K562 (cell line): ENCODE results near the gene IDH2. TPM values are rescaled to one million over a fixed set of nuclear protein-coding genes. Genes with fewer than 3 reads are reported as not detected.

Experiments
- ATAC-seq: fragments of 200-7000 bp; cut with Tn5 transposase; 3 replicates; pipeline ENCODE4 v1.9.1; 2020; ENCODE audit warnings: moderate library complexity
- BruUV-seq: library from RNA; stranded (reverse); fragments of 400-500 nt; replicated peaks from 2 replicates; lab custom pipeline; 2021; lab: Mats Ljungman, UMichigan
- CTCF ChIA-PET: fragments of 300-600 bp; formaldehyde crosslinking; extraction: SDS; loops from one replicate; lab custom pipeline; 2021; ENCODE audit warnings: low intra/inter-chr PET ratio; lab: Yijun Ruan, JAX
- POLR2A ChIA-PET: fragments of 300-600, 350-650 bp; sonication (Branson Sonifier 250); formaldehyde crosslinking; extraction: SDS; loops from one replicate; lab custom pipeline; 2021; ENCODE audit warnings: antibody characterized with exemption, inconsistent platforms; lab: Yijun Ruan, JAX
- DNase-seq, 4 experiments: peaks; one replicate each; pipeline versions ENCODE4 v3.0.0 to v3.0.0-alpha.2; 2011 to 2018; ENCODE audit warnings: low spot score in 3 of 4, mixed read lengths in 3 of 4; ENCODE audit errors: extremely low read depth in 1 of 4
- FAIRE-seq: peaks from 2 replicates; lab custom pipeline; 2011; peaks lifted over from hg19 to GRCh38; lab: Jason Lieb, UNC
- H2AFZ ChIP-seq: 2 replicates; pipeline ENCODE4 v1.6.0; 2011; ENCODE audit warnings: low read depth, low read length, control low read depth, inconsistent platforms
- H3K27ac ChIP-seq: fragments of 200-600 bp; 3 replicates; pipeline ENCODE4 v1.8.0; 2011; ENCODE audit warnings: low read depth, mild to moderate bottlenecking, control low read depth, inconsistent platforms, low read length, moderate library complexity, mixed read lengths; ENCODE audit errors: extremely low read depth
- H3K27me3 ChIP-seq, 2 experiments: fragments of 300-600 bp in 1 of 2; 2 replicates in 1 of 2; 3 replicates in 1 of 2; pipeline versions ENCODE4 v1.6.0 to v1.8.0; 2011; ENCODE audit warnings: inconsistent platforms in 2 of 2, low read length in 2 of 2, mild to moderate bottlenecking in 1 of 2, mixed read lengths in 1 of 2, moderate library complexity in 1 of 2; ENCODE audit not compliant: control insufficient read depth in 2 of 2, insufficient read depth in 2 of 2
- H3K36me3 ChIP-seq: fragments of 300-600 bp; 3 replicates; pipeline ENCODE4 v1.8.0; 2011; ENCODE audit warnings: mild to moderate bottlenecking, low read length, inconsistent platforms; ENCODE audit not compliant: control insufficient read depth, insufficient read depth
- H3K4me1 ChIP-seq, 2 experiments: fragments of 200-600 bp in 1 of 2; replicated peaks in 1 of 2; 2 replicates in 1 of 2; 3 replicates in 1 of 2; pipeline versions ENCODE4 v1.5.1 to v1.8.0; 2011; ENCODE audit warnings: inconsistent platforms in 2 of 2, low read length in 2 of 2, mild to moderate bottlenecking in 1 of 2, mixed read lengths in 1 of 2, moderate library complexity in 1 of 2; ENCODE audit not compliant: control insufficient read depth in 2 of 2, insufficient read depth in 2 of 2
- H3K4me2 ChIP-seq: 2 replicates; pipeline ENCODE4 v1.6.1; 2011; ENCODE audit warnings: low read length, control low read depth, inconsistent platforms, mixed read lengths; ENCODE audit not compliant: insufficient read depth
- H3K4me3 ChIP-seq: fragments of 200-600 bp; sonication (generic), shearing (Covaris generic); 2 replicates; pipeline ENCODE4 v1.5.1; 2016; ENCODE audit warnings: control low read depth, inconsistent platforms
- H3K79me2 ChIP-seq: fragments of 200-600 bp; 3 replicates; pipeline ENCODE4 v1.8.0; 2011; ENCODE audit warnings: low read length, inconsistent platforms; ENCODE audit not compliant: control insufficient read depth, insufficient read depth
- H3K9ac ChIP-seq, 2 experiments: 2 replicates each; pipeline versions ENCODE4 v1.6.0 to v1.6.1; 2011; ENCODE audit warnings: low read depth in 2 of 2, low read length in 2 of 2, control low read depth in 1 of 2, inconsistent platforms in 1 of 2, mild to moderate bottlenecking in 1 of 2, mixed read lengths in 1 of 2; ENCODE audit not compliant: insufficient read depth in 1 of 2
- H3K9me1 ChIP-seq: one replicate; pipeline ENCODE4 v1.6.0; 2011; ENCODE audit warnings: inconsistent platforms, mild to moderate bottlenecking, low read length, moderate library complexity; ENCODE audit not compliant: control insufficient read depth, insufficient read depth
- H3K9me3 ChIP-seq: replicated peaks from 2 replicates; pipeline ENCODE4 v1.5.1; 2011; ENCODE audit warnings: low read depth, low read length, inconsistent platforms; ENCODE audit not compliant: control insufficient read depth, insufficient read depth
- H4K20me1 ChIP-seq: replicated peaks from 2 replicates; pipeline ENCODE4 v1.6.1; 2011; ENCODE audit warnings: low read length, inconsistent platforms, mixed read lengths; ENCODE audit not compliant: control insufficient read depth, insufficient read depth
- ARID2 ChIP-seq: fragments of 450-650 bp; IDR thresholded peaks from 2 replicates; pipeline ENCODE4 v1.6.1; 2017; ENCODE audit warnings: antibody characterized with exemption, mild to moderate bottlenecking
- BRD4 ChIP-seq: fragments of 200-600 bp; sonication (generic); IDR thresholded peaks from 2 replicates; pipeline ENCODE4 v1.6.1; 2017; ENCODE audit warnings: inconsistent platforms
- CAMTA2 ChIP-seq: fragments of 250-450 bp; sonication (Bioruptor Pico); conservative IDR thresholded peaks from 2 replicates; pipeline ENCODE4 v1.5.1; 2022
- FOSL1 ChIP-seq: fragments of 200-800 bp; sonication (Bioruptor generic); conservative IDR thresholded peaks from 2 replicates; pipeline ENCODE4 v1.6.1; 2016; ENCODE audit warnings: missing genetic modification characterization, missing compliant biosample characterization
- HDAC1 ChIP-seq, 2 experiments: fragments of 450-650 bp; IDR thresholded peaks; 2 replicates each; pipeline ENCODE4 v1.6.1; 2016 to 2017; ENCODE audit warnings: inconsistent platforms in 1 of 2, mild to moderate bottlenecking in 1 of 2, moderate library complexity in 1 of 2
- KDM2B ChIP-seq: fragments of 250-450 bp; sonication (Bioruptor Pico); IDR thresholded peaks from 2 replicates; pipeline ENCODE4 v1.8.0; 2021; ENCODE audit warnings: mild to moderate bottlenecking, moderate library complexity
- KLF1 ChIP-seq: fragments of 450-650 bp; IDR thresholded peaks from 2 replicates; pipeline ENCODE4 v1.6.1; 2016; ENCODE audit warnings: missing genetic modification characterization, missing compliant biosample characterization
- SAP30 ChIP-seq: fragments of 200-600 bp; sonication (generic); IDR thresholded peaks from 2 replicates; pipeline ENCODE4 v1.6.1; 2012; ENCODE audit warnings: borderline replicate concordance, low read depth, mild to moderate bottlenecking, moderate library complexity, low read length, control low read depth, inconsistent platforms; ENCODE audit not compliant: insufficient read depth, poor library complexity, severe bottlenecking
- TARDBP ChIP-seq: fragments of 450-650 bp; IDR thresholded peaks from 2 replicates; pipeline ENCODE4 v1.6.1; 2016
- TBP ChIP-seq: optimal IDR thresholded peaks from 2 replicates; pipeline ENCODE3; 2011; ENCODE audit warnings: low read depth, low read length, improper control_type of control experiment
- XRCC5 ChIP-seq: fragments of 200-400 bp; formaldehyde crosslinking; IDR thresholded peaks from 2 replicates; pipeline ENCODE4 v1.6.1; 2017; ENCODE audit warnings: low read depth, mild to moderate bottlenecking, low read length
- ZNF12 ChIP-seq: sonication (generic); formaldehyde crosslinking; IDR thresholded peaks from 2 replicates; pipeline ENCODE4 v1.4.0; 2020; ENCODE audit warnings: mild to moderate bottlenecking, missing genetic modification reagents
- ZNF224 ChIP-seq: sonication (generic); formaldehyde crosslinking; IDR thresholded peaks from 2 replicates; pipeline ENCODE4 v1.8.0; 2022; ENCODE audit warnings: mild to moderate bottlenecking, missing genetic modification reagents
- WGBS: fragments of 100-300 bp; shearing (Covaris generic); methylation state at CpG from one replicate; pipeline ENCODE4 v1.1.6; 2016; ENCODE audit warnings: low coverage, mixed read lengths; ENCODE audit not compliant: insufficient coverage; ENCODE audit errors: missing lambda C conversion rate; 5-methylcytosine and 5-hydroxymethylcytosine counted together
- in situ Hi-C: fragments of 300-500 bp; cut with MboI; formaldehyde crosslinking; loops from 4 replicates; pipeline ENCODE4 v1.15.0; 2018; ENCODE audit warnings: inconsistent platforms, mixed read lengths
- intact Hi-C: fragments of 100-400 bp; cut with micrococcal nuclease; formaldehyde crosslinking; loops from 2 replicates; pipeline ENCODE4 v1.14.2; 2022
- polyA plus RNA-seq, 8 experiments: library from polyadenylated mRNA; depleted of rRNA in 4 of 8; stranded (reverse) in 5 of 8; unstranded in 3 of 8; fragments of >200 nt; fragmentation: Nextera tagmentation in 2 of 8; fragmentation: Illumina TruSeq in 1 of 8; extraction: Ambion mirVana in 2 of 8; extraction: Trizol in 1 of 8; gene quantifications; 2 replicates each; pipeline versions ENCODE4 v1.2.1 to v1.2.3, GENCODE V29; 2011 to 2014; ENCODE audit warnings: inconsistent platforms in 1 of 8, missing spikeins in 1 of 8
- total RNA-seq, 7 experiments: library from RNA; depleted of rRNA in 6 of 7; stranded (reverse); fragments of >200 nt in 6 of 7; fragmentation: Illumina TruSeq in 2 of 7; extraction: Trizol in 2 of 7; gene quantifications; 2 replicates each; pipeline versions ENCODE4 v1.2.1 to v1.2.3, GENCODE V29; 2011 to 2021; ENCODE audit warnings: low replicate concordance in 1 of 7
- TF ChIP-seq, protein P1 (sequence below), 2 experiments: fragments of 450-650 bp; formaldehyde crosslinking in 1 of 2; IDR thresholded peaks; 2 replicates each; pipeline versions ENCODE4 v1.4.0 to v1.6.1; 2014 to 2020; ENCODE audit warnings: mild to moderate bottlenecking in 2 of 2, borderline replicate concordance in 1 of 2, low read depth in 1 of 2
- TF ChIP-seq, protein P2 (sequence below): fragments of 450-650 bp; IDR thresholded peaks from 2 replicates; pipeline ENCODE4 v1.6.1; 2014; ENCODE audit warnings: low read depth, mild to moderate bottlenecking, moderate library complexity, borderline replicate concordance

Gene IDH2
- total and polyA plus RNA-seq, 9 of the 15 experiments (the other 6 are each of a cell fraction or from before 2014, with no cell fraction given): 0.70 to 99.9 (median 59.2) TPM

- no peak for TF ChIP-seq TBP
- TF ChIP-seq ZNF224: no peak
- TF ChIP-seq FOSL1 (tag): no peak
- TF ChIP-seq KLF1: no peak
- TF ChIP-seq CAMTA2 (CRISPR knock-in tag): no peak
- TF ChIP-seq KDM2B (CRISPR knock-in tag): no peak
- TF ChIP-seq BRD4: no peak
- TF ChIP-seq, protein P1, sequence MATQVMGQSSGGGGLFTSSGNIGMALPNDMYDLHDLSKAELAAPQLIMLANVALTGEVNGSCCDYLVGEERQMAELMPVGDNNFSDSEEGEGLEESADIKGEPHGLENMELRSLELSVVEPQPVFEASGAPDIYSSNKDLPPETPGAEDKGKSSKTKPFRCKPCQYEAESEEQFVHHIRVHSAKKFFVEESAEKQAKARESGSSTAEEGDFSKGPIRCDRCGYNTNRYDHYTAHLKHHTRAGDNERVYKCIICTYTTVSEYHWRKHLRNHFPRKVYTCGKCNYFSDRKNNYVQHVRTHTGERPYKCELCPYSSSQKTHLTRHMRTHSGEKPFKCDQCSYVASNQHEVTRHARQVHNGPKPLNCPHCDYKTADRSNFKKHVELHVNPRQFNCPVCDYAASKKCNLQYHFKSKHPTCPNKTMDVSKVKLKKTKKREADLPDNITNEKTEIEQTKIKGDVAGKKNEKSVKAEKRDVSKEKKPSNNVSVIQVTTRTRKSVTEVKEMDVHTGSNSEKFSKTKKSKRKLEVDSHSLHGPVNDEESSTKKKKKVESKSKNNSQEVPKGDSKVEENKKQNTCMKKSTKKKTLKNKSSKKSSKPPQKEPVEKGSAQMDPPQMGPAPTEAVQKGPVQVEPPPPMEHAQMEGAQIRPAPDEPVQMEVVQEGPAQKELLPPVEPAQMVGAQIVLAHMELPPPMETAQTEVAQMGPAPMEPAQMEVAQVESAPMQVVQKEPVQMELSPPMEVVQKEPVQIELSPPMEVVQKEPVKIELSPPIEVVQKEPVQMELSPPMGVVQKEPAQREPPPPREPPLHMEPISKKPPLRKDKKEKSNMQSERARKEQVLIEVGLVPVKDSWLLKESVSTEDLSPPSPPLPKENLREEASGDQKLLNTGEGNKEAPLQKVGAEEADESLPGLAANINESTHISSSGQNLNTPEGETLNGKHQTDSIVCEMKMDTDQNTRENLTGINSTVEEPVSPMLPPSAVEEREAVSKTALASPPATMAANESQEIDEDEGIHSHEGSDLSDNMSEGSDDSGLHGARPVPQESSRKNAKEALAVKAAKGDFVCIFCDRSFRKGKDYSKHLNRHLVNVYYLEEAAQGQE (IDR thresholded peaks at IDR 0.05; ENCODE audit: borderline replicate concordance): no peak
- TF ChIP-seq, protein P1 (CRISPR knock-in tag; IDR thresholded peaks at IDR 0.05; ENCODE audit: low read depth): no peak
- TF ChIP-seq ZNF12 (CRISPR knock-in tag): no peak
- no peak for TF ChIP-seq SAP30
- TF ChIP-seq ARID2: no peak
- TF ChIP-seq TARDBP: no peak
- TF ChIP-seq HDAC1 (IDR thresholded peaks at IDR 0.05): no peak
- TF ChIP-seq, protein P2, sequence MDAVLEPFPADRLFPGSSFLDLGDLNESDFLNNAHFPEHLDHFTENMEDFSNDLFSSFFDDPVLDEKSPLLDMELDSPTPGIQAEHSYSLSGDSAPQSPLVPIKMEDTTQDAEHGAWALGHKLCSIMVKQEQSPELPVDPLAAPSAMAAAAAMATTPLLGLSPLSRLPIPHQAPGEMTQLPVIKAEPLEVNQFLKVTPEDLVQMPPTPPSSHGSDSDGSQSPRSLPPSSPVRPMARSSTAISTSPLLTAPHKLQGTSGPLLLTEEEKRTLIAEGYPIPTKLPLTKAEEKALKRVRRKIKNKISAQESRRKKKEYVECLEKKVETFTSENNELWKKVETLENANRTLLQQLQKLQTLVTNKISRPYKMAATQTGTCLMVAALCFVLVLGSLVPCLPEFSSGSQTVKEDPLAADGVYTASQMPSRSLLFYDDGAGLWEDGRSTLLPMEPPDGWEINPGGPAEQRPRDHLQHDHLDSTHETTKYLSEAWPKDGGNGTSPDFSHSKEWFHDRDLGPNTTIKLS: no peak
- no peak for TF ChIP-seq XRCC5
- no TSS peak for BruUV-seq
- Histone ChIP-seq H3K79me2 (no peaks in the 10 kb centered on the region; the same call in 2 of the 3 replicates), H3K4me2 (no peak overlapping the region; the same call in 1 of the 2 replicates), H3K9me3 (no peaks in the 10 kb centered on the region), H3K36me3 (no peaks in the 10 kb centered on the region), H2AFZ (no peak overlapping the region), H3K9ac (peak overlapping the region in 1 of 2 experiments; percentile 54; a peak in 1 of 4 replicates), H3K27ac (peak overlapping the region; percentile 55; the same call in 1 of the 3 replicates), H3K4me3 (no peak overlapping the region), H3K9me1 (no peaks in the 10 kb centered on the region), H3K27me3 (no peaks in the 10 kb centered on the region), H4K20me1 (no peaks in the 10 kb centered on the region), H3K4me1 (peaks cover 40 to 60% of the 10 kb centered on the region in 2 experiments)
- in situ Hi-C loops: no loop called here
- ATAC-seq (no peak), DNase-seq (no peak), FAIRE-seq (no peak)
- CTCF ChIA-PET: no interaction called here
- 87% methylated on average over 5 of the region's 5 CpGs for WGBS
- intact Hi-C loops: no loop called here
- POLR2A ChIA-PET: interaction anchor here (1.4 kb wide), 1 partner anchor 12 kb away, joined by 7 read pairs; no protein-coding TSS in a partner anchor
These were observed 64.8 kb downstream of the IDH2 start for GRCh38 chr15:90037511-90037860.
